HepG2 (cell line): ENCODE data around the gene NUAK2.

ENCODE experiments used
- FOXJ3 ChIP-seq: sonication (generic); formaldehyde crosslinking; IDR thresholded peaks from 2 replicates; pipeline ENCODE4 v1.4.0; 2020; ENCODE audit warnings: missing genetic modification reagents, mild to moderate bottlenecking, borderline replicate concordance
- HINFP ChIP-seq: sonication (generic); formaldehyde crosslinking; IDR thresholded peaks from 2 replicates; pipeline ENCODE4 v1.4.0; 2020; ENCODE audit warnings: low read depth, mild to moderate bottlenecking, missing genetic modification reagents
- MAX ChIP-seq: IDR thresholded peaks from 2 replicates; pipeline ENCODE4 v1.6.1; 2012; ENCODE audit warnings: inconsistent platforms
- ZNF280D ChIP-seq: sonication (generic); formaldehyde crosslinking; IDR thresholded peaks from 2 replicates; pipeline ENCODE4 v1.5.1; 2020; ENCODE audit warnings: mild to moderate bottlenecking, missing genetic modification reagents
- ZNF512 ChIP-seq: sonication (generic); formaldehyde crosslinking; IDR thresholded peaks from 2 replicates; pipeline ENCODE4 v1.4.0; 2020; ENCODE audit warnings: mild to moderate bottlenecking, missing genetic modification reagents
- ZNF776 ChIP-seq: sonication (generic); formaldehyde crosslinking; IDR thresholded peaks from 2 replicates; pipeline ENCODE4 v1.4.0; 2020; ENCODE audit warnings: mild to moderate bottlenecking, missing genetic modification reagents

GRCh38 chr1:205293350-205294074, 28.0 kb downstream of the NUAK2 start:
- TF ChIP-seq FOXJ3 (CRISPR knock-in tag): no peak
- no peak for TF ChIP-seq ZNF776
- no peak for TF ChIP-seq ZNF280D (CRISPR knock-in tag)
- TF ChIP-seq MAX: no peak
- no peak for TF ChIP-seq ZNF512 (CRISPR knock-in tag)
- no peak for TF ChIP-seq HINFP (CRISPR knock-in tag)
